C4-2B (cell line): Measurements from ENCODE around the gene TNRC6A.
"Not testable (repeated sequence)": the region's sequence is repeated elsewhere in the genome, so short reads cannot be mapped to it uniquely, and the experiment has no call there.

ENCODE experiments used
- H3K27ac ChIP-seq: fragments of 450-650 bp; 2 replicates; pipeline ENCODE4 v1.5.1; 2017
- ZFX ChIP-seq: fragments of 450-650 bp; IDR thresholded peaks from 2 replicates; pipeline ENCODE4 v1.6.1; 2017
- TF ChIP-seq, protein P1 (sequence below): fragments of 450-650 bp; conservative IDR thresholded peaks from 2 replicates; pipeline ENCODE4 v1.5.1; 2017; ENCODE audit warnings: mild to moderate bottlenecking

Gene TNRC6A

GRCh38 chr16:24737391-24737871, 8.0 kb downstream of the TNRC6A start:
- no peak for TF ChIP-seq ZFX
- TF ChIP-seq, protein P1, sequence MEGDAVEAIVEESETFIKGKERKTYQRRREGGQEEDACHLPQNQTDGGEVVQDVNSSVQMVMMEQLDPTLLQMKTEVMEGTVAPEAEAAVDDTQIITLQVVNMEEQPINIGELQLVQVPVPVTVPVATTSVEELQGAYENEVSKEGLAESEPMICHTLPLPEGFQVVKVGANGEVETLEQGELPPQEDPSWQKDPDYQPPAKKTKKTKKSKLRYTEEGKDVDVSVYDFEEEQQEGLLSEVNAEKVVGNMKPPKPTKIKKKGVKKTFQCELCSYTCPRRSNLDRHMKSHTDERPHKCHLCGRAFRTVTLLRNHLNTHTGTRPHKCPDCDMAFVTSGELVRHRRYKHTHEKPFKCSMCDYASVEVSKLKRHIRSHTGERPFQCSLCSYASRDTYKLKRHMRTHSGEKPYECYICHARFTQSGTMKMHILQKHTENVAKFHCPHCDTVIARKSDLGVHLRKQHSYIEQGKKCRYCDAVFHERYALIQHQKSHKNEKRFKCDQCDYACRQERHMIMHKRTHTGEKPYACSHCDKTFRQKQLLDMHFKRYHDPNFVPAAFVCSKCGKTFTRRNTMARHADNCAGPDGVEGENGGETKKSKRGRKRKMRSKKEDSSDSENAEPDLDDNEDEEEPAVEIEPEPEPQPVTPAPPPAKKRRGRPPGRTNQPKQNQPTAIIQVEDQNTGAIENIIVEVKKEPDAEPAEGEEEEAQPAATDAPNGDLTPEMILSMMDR = no peak
- H3K27ac ChIP-seq = no peak overlapping the region

DNA sequence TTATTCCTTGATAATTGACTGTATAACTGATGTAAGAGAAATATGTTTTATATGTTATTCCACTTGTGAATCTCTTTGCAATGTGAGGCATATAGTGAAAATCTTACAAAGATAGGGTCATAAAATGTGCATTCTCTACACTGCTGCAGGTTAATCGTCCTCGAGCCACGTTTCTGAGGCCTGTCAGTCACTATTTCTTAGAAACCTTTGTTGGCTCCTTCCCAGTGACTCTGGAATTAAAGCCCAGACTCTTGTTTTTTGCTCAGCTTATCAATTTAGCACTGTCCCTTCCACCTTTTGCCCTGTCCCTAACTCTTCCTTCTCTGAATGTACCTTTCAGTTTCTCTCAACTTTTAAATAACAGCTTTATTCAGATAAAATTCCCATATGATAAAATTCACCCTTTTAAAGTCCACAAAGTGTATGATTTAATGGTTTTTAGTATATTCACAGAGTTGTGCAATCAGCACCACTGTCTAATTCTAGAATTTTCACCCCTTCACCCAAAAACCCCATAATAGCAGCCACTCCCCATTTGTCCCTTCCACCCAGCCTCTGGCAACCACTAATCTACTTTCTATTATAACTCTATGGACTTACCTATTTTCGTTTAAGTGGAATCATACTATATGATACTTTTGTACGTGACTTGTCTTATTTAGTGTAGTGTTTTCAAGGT, 8.6 kb downstream of the TNRC6A start:
- no peak overlapping the region for H3K27ac ChIP-seq
- no peak for TF ChIP-seq ZFX
- TF ChIP-seq, protein P1 = no peak

DNA sequence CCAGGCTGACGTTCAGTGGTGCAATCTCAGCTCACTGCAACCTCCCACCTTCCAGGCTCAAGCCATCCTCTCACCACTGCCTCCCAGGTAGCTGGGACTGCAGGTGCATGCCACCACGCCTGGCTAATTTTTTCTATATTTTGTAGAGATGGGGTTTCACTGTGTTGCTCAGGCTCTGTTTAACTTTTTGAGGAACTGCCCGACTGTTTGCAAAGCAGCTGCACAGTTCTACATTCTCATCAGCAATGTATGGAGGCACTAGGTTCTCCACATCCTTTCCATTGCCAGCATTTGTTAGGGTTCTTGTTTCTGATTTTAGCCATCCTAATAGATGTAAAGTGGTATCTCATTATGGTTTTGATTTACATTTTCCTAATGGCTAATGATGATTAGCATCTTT, 9.4 kb downstream of the TNRC6A start:
- no peak overlapping the region for H3K27ac ChIP-seq
- no peak for TF ChIP-seq ZFX
- TF ChIP-seq, protein P1 = no peak

- TF ChIP-seq ZFX = no peak
- TF ChIP-seq, protein P1 = no peak
- no peak overlapping the region for H3K27ac ChIP-seq
These were observed 12.4 kb downstream of the TNRC6A start for GRCh38 chr16:24741862-24742261.

DNA sequence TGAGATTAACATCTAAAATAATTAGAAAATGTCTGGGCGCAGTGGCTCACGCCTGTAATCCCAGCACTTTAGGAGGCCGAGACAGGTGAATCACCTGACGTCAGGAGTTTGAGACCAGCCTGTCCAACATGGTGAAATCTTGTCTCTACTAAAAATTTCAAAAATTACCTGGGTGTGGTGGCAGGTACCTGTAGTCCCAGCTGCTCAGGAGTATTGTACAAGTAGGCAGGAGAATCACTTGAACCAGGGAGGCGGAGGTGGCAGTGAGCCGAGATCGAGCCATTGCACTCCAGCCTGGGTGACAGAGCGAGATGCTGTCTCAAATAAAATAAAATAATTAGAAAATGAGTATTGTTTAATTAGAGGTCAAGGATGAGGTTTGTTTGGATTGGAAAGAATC, 13.2 kb downstream of the TNRC6A start:
- not testable (repeated sequence) for H3K27ac ChIP-seq

- H3K27ac ChIP-seq = no peak overlapping the region
- TF ChIP-seq ZFX = no peak
These were observed 15.9 kb downstream of the TNRC6A start for GRCh38 chr16:24745391-24745790.

- TF ChIP-seq ZFX = no peak
- TF ChIP-seq, protein P1 = no peak
- no peak overlapping the region for H3K27ac ChIP-seq
These were observed 16.3 kb downstream of the TNRC6A start for GRCh38 chr16:24745791-24746190.

DNA sequence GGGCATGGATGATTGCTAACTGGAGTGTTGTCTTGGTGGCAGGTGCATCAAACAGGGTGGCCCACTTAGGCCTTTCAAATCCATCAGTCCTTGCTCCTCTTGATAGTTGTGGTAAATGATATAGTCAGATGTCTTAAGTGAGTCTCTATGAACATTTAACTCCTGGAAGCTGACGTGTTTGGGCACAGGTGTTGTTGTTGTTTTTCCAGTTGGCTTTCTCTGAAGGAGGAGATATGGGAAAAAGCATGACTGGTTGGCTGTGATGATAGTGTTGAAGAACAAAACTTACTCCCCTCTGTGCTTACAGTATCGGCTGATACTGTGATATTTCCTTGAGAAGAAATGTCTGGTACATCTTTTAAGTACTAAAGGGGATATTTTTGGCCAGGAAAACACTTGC, 18.0 kb downstream of the TNRC6A start:
- TF ChIP-seq, protein P1 = no peak
- TF ChIP-seq ZFX = no peak
- H3K27ac ChIP-seq = no peak overlapping the region
